Liver (tissue), 9 donors: ENCODE measurements around the gene SLC9A6. TPM values are rescaled to one million over a fixed set of nuclear protein-coding genes. Genes with fewer than 3 reads are reported as not detected.

Source experiments
- DNase-seq: peaks from one replicate; pipeline ENCODE4 v3.0.0-alpha.2; 2017; ENCODE audit warnings: low spot score
- H3K27ac ChIP-seq, 2 donors: one replicate each; pipeline ENCODE4 v1.7.0; 2013; ENCODE audit warnings: inconsistent platforms in 2 of 2, low read length in 2 of 2, control low read depth in 1 of 2, low read depth in 1 of 2, mild to moderate bottlenecking in 1 of 2
- H3K27me3 ChIP-seq, 4 donors: one replicate each; pipeline versions ENCODE4 v1.6.1 to v1.7.0; 2013; ENCODE audit warnings: low read length in 3 of 4, inconsistent platforms in 1 of 4, mild to moderate bottlenecking in 1 of 4, moderate library complexity in 1 of 4; ENCODE audit not compliant: control insufficient read depth in 4 of 4, insufficient read depth in 4 of 4
- H3K36me3 ChIP-seq, 4 donors: one replicate each; pipeline versions ENCODE4 v1.6.1 to v1.7.0; 2013; ENCODE audit warnings: low read length in 3 of 4, mild to moderate bottlenecking in 3 of 4, low read depth in 1 of 4, moderate library complexity in 1 of 4; ENCODE audit not compliant: control insufficient read depth in 4 of 4, insufficient read depth in 3 of 4
- H3K4me1 ChIP-seq, 4 donors: one replicate each; pipeline versions ENCODE4 v1.6.1 to v1.7.0; 2013; ENCODE audit warnings: low read length in 3 of 4, mild to moderate bottlenecking in 3 of 4, moderate library complexity in 1 of 4; ENCODE audit not compliant: control insufficient read depth in 4 of 4, insufficient read depth in 4 of 4
- H3K4me3 ChIP-seq, 3 donors: one replicate each; pipeline versions ENCODE4 v1.6.1 to v1.7.0; 2013; ENCODE audit warnings: low read length in 3 of 3, control low read depth in 1 of 3, low read depth in 1 of 3, mild to moderate bottlenecking in 1 of 3
- H3K9ac ChIP-seq, 2 donors: one replicate each; pipeline ENCODE4 v1.7.0; 2013; ENCODE audit warnings: low read length in 2 of 2, mild to moderate bottlenecking in 2 of 2, moderate library complexity in 2 of 2, control low read depth in 1 of 2, low read depth in 1 of 2
- H3K9me3 ChIP-seq, 4 donors: one replicate each; pipeline versions ENCODE4 v1.6.1 to v1.7.0; 2013; ENCODE audit warnings: low read length in 3 of 4; ENCODE audit not compliant: control insufficient read depth in 4 of 4
- ATF3 ChIP-seq: IDR thresholded peaks from 2 replicates; pipeline ENCODE4 v1.6.1; 2016; ENCODE audit warnings: antibody characterized with exemption
- FOXA1 ChIP-seq: IDR thresholded peaks from 2 replicates; pipeline ENCODE4 v1.6.1; 2016; ENCODE audit warnings: antibody characterized with exemption
- GABPA ChIP-seq, 2 donors: IDR thresholded peaks in 1 of 2; conservative IDR thresholded peaks in 1 of 2; 2 replicates each; pipeline ENCODE4 v1.6.1; 2016; ENCODE audit warnings: antibody characterized with exemption in 2 of 2, mild to moderate bottlenecking in 1 of 2, moderate library complexity in 1 of 2
- HNF4A ChIP-seq, 2 donors: conservative IDR thresholded peaks; 2 replicates each; pipeline ENCODE4 v1.6.1; 2016; ENCODE audit warnings: antibody characterized with exemption in 2 of 2, mild to moderate bottlenecking in 2 of 2
- HNF4G ChIP-seq: IDR thresholded peaks from 2 replicates; pipeline ENCODE4 v1.6.1; 2016; ENCODE audit warnings: antibody characterized with exemption
- JUND ChIP-seq, 2 donors: IDR thresholded peaks; 2 replicates each; pipeline ENCODE4 v1.6.1; 2016; ENCODE audit warnings: antibody characterized with exemption in 2 of 2
- NR2F2 ChIP-seq: IDR thresholded peaks from 2 replicates; pipeline ENCODE4 v1.6.1; 2016; ENCODE audit warnings: antibody characterized with exemption
- RAD21 ChIP-seq, 2 donors: IDR thresholded peaks; 2 replicates each; pipeline ENCODE4 v1.6.1; 2016; ENCODE audit warnings: antibody characterized with exemption in 2 of 2, mild to moderate bottlenecking in 2 of 2
- REST ChIP-seq: IDR thresholded peaks from 2 replicates; pipeline ENCODE4 v1.6.1; 2016; ENCODE audit warnings: antibody characterized with exemption, mild to moderate bottlenecking
- RXRA ChIP-seq, 2 donors: IDR thresholded peaks; 2 replicates each; pipeline ENCODE4 v1.6.1; 2017 to 2018; ENCODE audit warnings: antibody characterized with exemption in 2 of 2, mild to moderate bottlenecking in 1 of 2
- SP1 ChIP-seq: IDR thresholded peaks from 2 replicates; pipeline ENCODE4 v1.6.1; 2018; ENCODE audit warnings: antibody characterized with exemption, mild to moderate bottlenecking
- TAF1 ChIP-seq: conservative IDR thresholded peaks from 2 replicates; pipeline ENCODE4 v1.6.1; 2016; ENCODE audit warnings: antibody characterized with exemption, mild to moderate bottlenecking
- WGBS: extraction: QIAGEN DNeasy Blood & Tissue Kit; methylation state at CpG from one replicate; pipeline ENCODE4 v1.1.7; 2013; 5-methylcytosine and 5-hydroxymethylcytosine counted together
- polyA plus RNA-seq, 2 donors: library from polyadenylated mRNA; stranded (reverse) in 1 of 2; unstranded in 1 of 2; fragments of 200-250 nt in 1 of 2; fragments of >200 nt in 1 of 2; fragmentation: Nextera tagmentation in 1 of 2; extraction: Ambion mirVana in 1 of 2; gene quantifications; one replicate each; pipeline versions ENCODE4 v1.2.1 to v1.2.3, GENCODE V29; 2013 to 2015
- total RNA-seq, 2 donors: library from RNA; depleted of rRNA; stranded (reverse); fragments of >200 nt; gene quantifications; one replicate each; pipeline ENCODE4 v1.2.3, GENCODE V29; 2014
- TF ChIP-seq, protein P1 (sequence below): IDR thresholded peaks from 2 replicates; pipeline ENCODE4 v1.6.1; 2016; ENCODE audit warnings: antibody characterized with exemption
- donor health status: healthy.
- donor health status: healthy.
- donor health status: healthy.
- donor health status: healthy.
- donor health status: healthy.

SLC9A6 gene
- total and polyA plus RNA-seq, 4 donors = 2.1 to 8.8 (median 5.6) TPM

DNA sequence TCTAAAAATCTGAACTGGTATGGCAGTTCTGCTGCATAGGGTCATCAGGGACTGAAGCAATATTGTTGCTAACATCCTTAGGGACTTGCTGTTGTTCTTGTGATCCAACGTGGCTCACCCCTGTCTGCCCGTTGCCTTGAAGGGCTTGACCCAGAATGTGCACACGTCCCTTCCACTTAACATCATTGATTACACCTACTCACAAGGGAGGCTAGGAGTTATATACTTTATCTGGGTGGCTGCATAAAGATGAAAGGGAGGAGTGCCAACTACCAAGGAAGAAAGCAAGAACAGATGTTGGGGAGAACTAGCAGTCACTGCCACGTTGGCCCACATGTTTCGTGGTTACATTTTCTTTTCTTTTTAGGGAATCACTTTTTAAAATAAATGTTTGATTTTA is 34.0 kb downstream of the SLC9A6 start:
- TF ChIP-seq GABPA (IDR thresholded peaks at IDR 0.05 in 1 of 2, conservative IDR thresholded peaks at IDR 0.05 in 1 of 2) (no peak), HNF4A (conservative IDR thresholded peaks at IDR 0.05) (no peak), SP1 (no peak), JUND (IDR thresholded peaks at IDR 0.05) (no peak), NR2F2 (no peak)
- Histone ChIP-seq H3K9ac (no peak overlapping the region), H3K36me3 (peaks cover 0 to 7% (median under 1%) of the 10 kb centered on the region in 4 donors), H3K4me1 (no peaks in the 10 kb centered on the region), H3K9me3 (no peaks in the 10 kb centered on the region), H3K27me3 (no peaks in the 10 kb centered on the region), H3K4me3 (no peak overlapping the region), H3K27ac (no peak overlapping the region)
- no peak for DNase-seq
- WGBS = 93% methylated on average over 5 of the region's 5 CpGs

- H3K4me3 ChIP-seq = no peak overlapping the region
- H3K36me3 ChIP-seq = peaks cover 0 to 7% (median under 1%) of the 10 kb centered on the region in 4 donors
- no peaks in the 10 kb centered on the region for H3K4me1 ChIP-seq
- 100% methylated on average over 1 of the region's 1 CpG for WGBS
- no peaks in the 10 kb centered on the region for H3K27me3 ChIP-seq
- H3K27ac ChIP-seq = no peak overlapping the region
- TF ChIP-seq, protein P1, sequence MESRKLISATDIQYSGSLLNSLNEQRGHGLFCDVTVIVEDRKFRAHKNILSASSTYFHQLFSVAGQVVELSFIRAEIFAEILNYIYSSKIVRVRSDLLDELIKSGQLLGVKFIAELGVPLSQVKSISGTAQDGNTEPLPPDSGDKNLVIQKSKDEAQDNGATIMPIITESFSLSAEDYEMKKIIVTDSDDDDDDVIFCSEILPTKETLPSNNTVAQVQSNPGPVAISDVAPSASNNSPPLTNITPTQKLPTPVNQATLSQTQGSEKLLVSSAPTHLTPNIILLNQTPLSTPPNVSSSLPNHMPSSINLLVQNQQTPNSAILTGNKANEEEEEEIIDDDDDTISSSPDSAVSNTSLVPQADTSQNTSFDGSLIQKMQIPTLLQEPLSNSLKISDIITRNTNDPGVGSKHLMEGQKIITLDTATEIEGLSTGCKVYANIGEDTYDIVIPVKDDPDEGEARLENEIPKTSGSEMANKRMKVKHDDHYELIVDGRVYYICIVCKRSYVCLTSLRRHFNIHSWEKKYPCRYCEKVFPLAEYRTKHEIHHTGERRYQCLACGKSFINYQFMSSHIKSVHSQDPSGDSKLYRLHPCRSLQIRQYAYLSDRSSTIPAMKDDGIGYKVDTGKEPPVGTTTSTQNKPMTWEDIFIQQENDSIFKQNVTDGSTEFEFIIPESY = no peak
- TF ChIP-seq ATF3 (no peak), HNF4G (no peak), REST (no peak), FOXA1 (no peak), RAD21 (IDR thresholded peaks at IDR 0.05) (no peak)
- no peak overlapping the region for H3K9ac ChIP-seq
- H3K9me3 ChIP-seq = no peaks in the 10 kb centered on the region
- DNase-seq = no peak
These were observed 35.9 kb downstream of the SLC9A6 start for GRCh38 chrX:136021160-136021559.

DNA sequence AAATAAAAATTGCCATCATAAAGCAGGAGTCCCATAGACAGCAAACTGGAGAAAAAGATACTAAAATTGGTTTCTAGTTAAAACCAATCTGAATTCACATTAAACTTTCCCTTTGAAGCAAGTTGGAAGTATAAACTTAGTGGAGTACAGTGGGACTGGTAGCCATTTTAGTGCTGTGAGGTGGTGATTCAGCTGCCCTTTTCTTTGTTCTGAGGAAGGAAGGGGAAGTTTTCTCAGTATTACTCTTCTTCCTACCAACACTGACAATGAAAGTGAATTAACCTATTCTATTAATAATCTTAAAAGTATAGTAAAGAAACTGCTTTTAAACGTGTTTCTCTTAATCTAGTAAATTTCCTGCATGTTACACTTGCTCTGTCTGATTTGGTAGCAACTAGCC is 36.7 kb downstream of the SLC9A6 start:
- H3K4me1 ChIP-seq = no peaks in the 10 kb centered on the region
- 78% methylated on average over 1 of the region's 1 CpG for WGBS
- H3K9ac ChIP-seq = no peak overlapping the region
- H3K9me3 ChIP-seq = no peaks in the 10 kb centered on the region
- no peak overlapping the region for H3K4me3 ChIP-seq
- H3K36me3 ChIP-seq = peaks cover 0 to 7% (median under 1%) of the 10 kb centered on the region in 4 donors
- no peaks in the 10 kb centered on the region for H3K27me3 ChIP-seq
- TF ChIP-seq SP1 (no peak), HNF4A (conservative IDR thresholded peaks at IDR 0.05) (no peak), JUND (IDR thresholded peaks at IDR 0.05) (no peak), RXRA (IDR thresholded peaks at IDR 0.05) (no peak), RAD21 (IDR thresholded peaks at IDR 0.05) (no peak), TAF1 (no peak)
- DNase-seq = no peak
- H3K27ac ChIP-seq = no peak overlapping the region
